HepG2 (cell line): ENCODE results near the gene HARS2. TPM values are rescaled to one million over a fixed set of nuclear protein-coding genes. Genes with fewer than 3 reads are reported as not detected.

Experiments
- CBX2 ChIP-seq, 2 experiments: fragments of 200-600 bp in 1 of 2; sonication (generic); formaldehyde crosslinking in 1 of 2; IDR thresholded peaks; 2 replicates each; pipeline versions ENCODE4 v1.7.0 to v1.8.1; 2018 to 2022; ENCODE audit warnings: low read depth in 2 of 2, low read length in 1 of 2, mild to moderate bottlenecking in 1 of 2, missing genetic modification reagents in 1 of 2
- CCAR2 ChIP-seq: fragments of 200-400 bp; formaldehyde crosslinking; optimal IDR thresholded peaks from 2 replicates; pipeline ENCODE3; 2018; ENCODE audit warnings: low read depth, mild to moderate bottlenecking, low read length, moderate library complexity
- CREM ChIP-seq, 2 experiments: sonication (generic) in 1 of 2; formaldehyde crosslinking in 1 of 2; IDR thresholded peaks; 2 replicates each; pipeline versions ENCODE4 v1.4.0 to v1.6.1; 2016 to 2020; ENCODE audit warnings: antibody characterized with exemption in 1 of 2, mild to moderate bottlenecking in 1 of 2, missing genetic modification reagents in 1 of 2
- ETV6 ChIP-seq: sonication (generic); formaldehyde crosslinking; conservative IDR thresholded peaks from 2 replicates; pipeline ENCODE4 v1.4.0; 2020; ENCODE audit warnings: missing genetic modification reagents
- GABPB1 ChIP-seq: IDR thresholded peaks from 2 replicates; pipeline ENCODE4 v1.6.1; 2016; ENCODE audit warnings: mild to moderate bottlenecking, missing genetic modification reagents, moderate library complexity, missing compliant biosample characterization
- LRRFIP1 ChIP-seq: sonication (generic); formaldehyde crosslinking; conservative IDR thresholded peaks from 2 replicates; pipeline ENCODE4 v1.4.0; 2020; ENCODE audit warnings: missing genetic modification reagents
- MBNL3 ChIP-seq: fragments of 250-450 bp; sonication (Bioruptor Pico); conservative IDR thresholded peaks from 2 replicates; pipeline ENCODE4 v1.8.0; 2022; ENCODE audit warnings: mild to moderate bottlenecking, inconsistent platforms
- MTA3 ChIP-seq: sonication (generic); formaldehyde crosslinking; IDR thresholded peaks from 2 replicates; pipeline ENCODE4 v1.4.0; 2020; ENCODE audit warnings: missing genetic modification reagents
- MXD4 ChIP-seq: IDR thresholded peaks from 2 replicates; pipeline ENCODE4 v1.6.1; 2016; ENCODE audit warnings: mild to moderate bottlenecking, missing biosample characterization, missing genetic modification reagents
- SIN3B ChIP-seq: fragments of 150-350 bp; IDR thresholded peaks from 2 replicates; pipeline ENCODE4 v1.6.1; 2014; ENCODE audit warnings: low read length
- ZBTB1 ChIP-seq: sonication (generic); formaldehyde crosslinking; IDR thresholded peaks from 2 replicates; pipeline ENCODE4 v1.4.0; 2020; ENCODE audit warnings: missing genetic modification reagents, borderline replicate concordance
- ZBTB10 ChIP-seq: sonication (generic); formaldehyde crosslinking; IDR thresholded peaks from 2 replicates; pipeline ENCODE4 v1.4.0; 2020; ENCODE audit warnings: missing genetic modification reagents, borderline replicate concordance
- ZBTB7B ChIP-seq: sonication (generic); formaldehyde crosslinking; IDR thresholded peaks from 2 replicates; pipeline ENCODE4 v1.4.0; 2020; ENCODE audit warnings: missing genetic modification reagents
- ZNF101 ChIP-seq: sonication (generic); formaldehyde crosslinking; IDR thresholded peaks from 2 replicates; pipeline ENCODE4 v1.4.0; 2020; ENCODE audit warnings: mild to moderate bottlenecking, low read depth, missing genetic modification reagents, borderline replicate concordance
- ZNF253 ChIP-seq: sonication (generic); formaldehyde crosslinking; IDR thresholded peaks from 2 replicates; pipeline ENCODE4 v1.8.0; 2022; ENCODE audit warnings: mild to moderate bottlenecking, missing genetic modification reagents, borderline replicate concordance
- polyA plus RNA-seq, 8 experiments: library from polyadenylated mRNA; depleted of rRNA in 3 of 8; stranded (reverse) in 7 of 8; unstranded in 1 of 8; fragments of >200 nt; fragmentation: Illumina TruSeq in 4 of 8; extraction: Trizol in 4 of 8; gene quantifications; 2 replicates each; pipeline versions ENCODE4 v1.2.1 to v1.2.3, GENCODE V29; 2011 to 2016; ENCODE audit warnings: low read depth in 4 of 8, missing spikeins in 1 of 8, mixed read lengths in 1 of 8; ENCODE audit not compliant: insufficient read depth in 1 of 8
- total RNA-seq, 5 experiments: library from RNA; depleted of rRNA; stranded (reverse); fragments of >200 nt; fragmentation: Illumina TruSeq; extraction: Trizol; gene quantifications; 2 replicates each; pipeline ENCODE4 v1.2.3, GENCODE V29; 2016; ENCODE audit warnings: low read depth in 1 of 5

HARS2 gene
- total and polyA plus RNA-seq, 2 of the 13 experiments (the other 11 are each of a cell fraction or from before 2014, with no cell fraction given): 17.9 to 25.8 TPM

- no peak for TF ChIP-seq CBX2 (IDR thresholded peaks at IDR 0.05; ENCODE audit: low read depth, low read length)
- no peak for TF ChIP-seq CBX2 (CRISPR knock-in tag; IDR thresholded peaks at IDR 0.05; ENCODE audit: low read depth)
- TF ChIP-seq SIN3B: peak; percentile 48
- no peak for TF ChIP-seq ZNF253 (CRISPR knock-in tag)
- no peak for TF ChIP-seq MTA3
- TF ChIP-seq ETV6: 0 out of 2 replicates have a peak, but pooled peaks have one; percentile 15
- TF ChIP-seq MXD4 (CRISPR knock-in tag): peak; percentile 88
- no peak for TF ChIP-seq MBNL3
- peak; percentile 99 for TF ChIP-seq GABPB1
- no peak for TF ChIP-seq ZBTB10 (CRISPR knock-in tag)
- TF ChIP-seq ZNF101: no peak
- TF ChIP-seq CREM (IDR thresholded peaks at IDR 0.05): peak; percentile 80
- TF ChIP-seq CREM (CRISPR knock-in tag; IDR thresholded peaks at IDR 0.05): no peak
- TF ChIP-seq ZBTB7B (CRISPR knock-in tag): peak; percentile 58; the same call in 1 of the 2 replicates
- TF ChIP-seq ZBTB1 (CRISPR knock-in tag): no peak
- no peak for TF ChIP-seq LRRFIP1 (CRISPR knock-in tag)
- no peak for TF ChIP-seq CCAR2
Measured at GRCh38 chr5:140690941-140691924, at the start of gene HARS2, which contains the start of gene HARS1 (continued).
